SW 1271 (cell line): ENCODE measurements around the gene YJU2.
"Not testable (repeated sequence)": the region's sequence is repeated elsewhere in the genome, so short reads cannot be mapped to it uniquely, and the experiment has no call there.

Experiments
- DNase-seq, 2 experiments: peaks; one replicate each; lab custom pipeline; 2025; lab: John Stamatoyannopoulos, UW

Gene YJU2

GRCh38 chr19:4267901-4268815 lies 21.3 kb downstream of the YJU2 start:
- no peak for DNase-seq

- DNase-seq = no peak
These were observed 22.0 kb downstream of the YJU2 start for GRCh38 chr19:4268816-4269430.

- no peak for DNase-seq
These were observed 26.0 kb downstream of the YJU2 start for GRCh38 chr19:4272894-4273293.

- DNase-seq = not testable (repeated sequence)
These were observed 27.4 kb downstream of the YJU2 start for GRCh38 chr19:4274321-4274686.

- DNase-seq = no peak
These were observed 30.4 kb downstream of the YJU2 start for GRCh38 chr19:4277191-4277696.

GRCh38 chr19:4278010-4278409 lies 31.1 kb downstream of the YJU2 start:
- DNase-seq = no peak

GRCh38 chr19:4278419-4279266 lies 31.8 kb downstream of the YJU2 start, which contains the start of gene SHD:
TSS of gene SHD (plus strand) at chr19:4279266. CDS start at chr19:4280064, 798 bp downstream.
- no peak for DNase-seq

- DNase-seq = no peak
These were observed 32.3 kb downstream of the YJU2 start for GRCh38 chr19:4279267-4279529.

- no peak for DNase-seq
These were observed 32.9 kb downstream of the YJU2 start for GRCh38 chr19:4279530-4280422.

GRCh38 chr19:4284176-4284958 lies 37.5 kb downstream of the YJU2 start:
- peak; percentile 18 to 20 for DNase-seq

- DNase-seq = no peak
These were observed 38.1 kb downstream of the YJU2 start for GRCh38 chr19:4284974-4285373.

- DNase-seq = not testable (repeated sequence)
These were observed 39.3 kb downstream of the YJU2 start for GRCh38 chr19:4286141-4286540.

GRCh38 chr19:4288091-4288777 lies 41.4 kb downstream of the YJU2 start:
- DNase-seq = no peak

- no peak for DNase-seq
These were observed 44.4 kb downstream of the YJU2 start for GRCh38 chr19:4291184-4291732.

GRCh38 chr19:4292515-4292914 lies 45.6 kb downstream of the YJU2 start:
- DNase-seq = no peak

GRCh38 chr19:4294389-4294788 lies 47.5 kb downstream of the YJU2 start:
- DNase-seq = no peak

- DNase-seq = no peak
These were observed 49.3 kb downstream of the YJU2 start for GRCh38 chr19:4295972-4296771.

GRCh38 chr19:4297901-4298809 lies 51.3 kb downstream of the YJU2 start:
- DNase-seq = no peak
